ENCODE data around the gene DYSF.
A peak's percentile ranks its signal among the peaks of the same experiment; 100 is the strongest.
"Not testable (repeated sequence)": the region's sequence is repeated elsewhere in the genome, so short reads cannot be mapped to it uniquely, and the experiment has no call there.

The DYSF gene

GRCh38 chr2:71453404-71454220 is at the start of gene DYSF:
Gene DYSF (plus strand): TSS chr2:71453561.
- peak; percentile 53 for DNase-seq (ENCODE audit: low spot score)
- H3K27ac ChIP-seq: peak within 1 kb of the TSS; percentile 42; the same call in 1 of the 2 replicates
- no peak for TF ChIP-seq CTCF (conservative IDR thresholded peaks at IDR 0.05; ENCODE audit: low read depth)
- ChIA-PET POLR2A (ENCODE audit: low non-redundant PET) (no interaction called here), CTCF (interaction anchor here (0.6 to 1.3 kb wide), 5 partner anchors 52 to 99 kb away, joined by 3 to 6 read pairs (median 3); no protein-coding TSS in a partner anchor)

- POLR2A ChIA-PET (ENCODE audit: low non-redundant PET): no interaction called here
- DNase-seq (ENCODE audit: low spot score): no peak
- H3K27ac ChIP-seq: no peak overlapping the region
- no peak for TF ChIP-seq CTCF (conservative IDR thresholded peaks at IDR 0.05; ENCODE audit: low read depth)
- CTCF ChIA-PET: no interaction called here
Measured at GRCh38 chr2:71409611-71410010, 43.8 kb upstream of the DYSF start.

- H3K27ac ChIP-seq: no peak overlapping the region
- DNase-seq (ENCODE audit: low spot score): no peak
- TF ChIP-seq CTCF (conservative IDR thresholded peaks at IDR 0.05; ENCODE audit: low read depth): no peak
- ChIA-PET POLR2A (ENCODE audit: low non-redundant PET) (no interaction called here), CTCF (no interaction called here)
Measured at GRCh38 chr2:71410696-71411095, 42.7 kb upstream of the DYSF start.

- CTCF ChIA-PET: interaction anchor here (1.2 kb wide), 1 partner anchor 97 kb away, joined by 3 read pairs; no protein-coding TSS in a partner anchor
- H3K27ac ChIP-seq: peak overlapping the region; percentile 85
- POLR2A ChIA-PET (ENCODE audit: low non-redundant PET); DNase-seq (ENCODE audit: low spot score): not testable (repeated sequence)
Measured at GRCh38 chr2:71416866-71417265, 36.5 kb upstream of the DYSF start.

GRCh38 chr2:71417300-71418202 is 35.8 kb upstream of the DYSF start:
- no peak for TF ChIP-seq CTCF (conservative IDR thresholded peaks at IDR 0.05; ENCODE audit: low read depth)
- peak overlapping the region; percentile 85 for H3K27ac ChIP-seq
- CTCF ChIA-PET: interaction anchor here (0.6 to 1.2 kb wide), 5 partner anchors 93 to 1280 kb away, joined by 3 to 5 read pairs (median 3); no protein-coding TSS in a partner anchor
- no peak for DNase-seq (ENCODE audit: low spot score)
- POLR2A ChIA-PET (ENCODE audit: low non-redundant PET): no interaction called here

GRCh38 chr2:71419145-71419544 is 34.2 kb upstream of the DYSF start:
- no peak for DNase-seq (ENCODE audit: low spot score)
- no peak overlapping the region for H3K27ac ChIP-seq
- ChIA-PET POLR2A (ENCODE audit: low non-redundant PET) (no interaction called here), CTCF (no interaction called here)
- no peak for TF ChIP-seq CTCF (conservative IDR thresholded peaks at IDR 0.05; ENCODE audit: low read depth)

Measured in RWPE1 (cell line).